Subcutaneous abdominal adipose tissue (tissue), 5 donors: Measurements from ENCODE around the gene ATP10A.

Source experiments
- H3K27ac ChIP-seq: one replicate; pipeline ENCODE4 v1.7.0; 2013; ENCODE audit warnings: low read depth, mild to moderate bottlenecking, inconsistent platforms, low read length, moderate library complexity
- H3K27me3 ChIP-seq, 5 donors: one replicate each; pipeline ENCODE4 v1.7.0; 2013; ENCODE audit warnings: low read length in 5 of 5, inconsistent platforms in 1 of 5; ENCODE audit not compliant: control insufficient read depth in 5 of 5, insufficient read depth in 4 of 5
- H3K36me3 ChIP-seq, 5 donors: one replicate each; pipeline ENCODE4 v1.7.0; 2013; ENCODE audit warnings: low read length in 5 of 5; ENCODE audit not compliant: control insufficient read depth in 5 of 5, insufficient read depth in 5 of 5
- H3K4me1 ChIP-seq, 5 donors: one replicate each; pipeline ENCODE4 v1.7.0; 2013; ENCODE audit warnings: low read length in 5 of 5, mild to moderate bottlenecking in 3 of 5, moderate library complexity in 1 of 5; ENCODE audit not compliant: control insufficient read depth in 5 of 5, insufficient read depth in 5 of 5
- H3K4me3 ChIP-seq, 5 donors: one replicate each; pipeline ENCODE4 v1.7.0; 2013; ENCODE audit warnings: low read length in 5 of 5, low read depth in 1 of 5
- H3K9ac ChIP-seq, 5 donors: one replicate each; pipeline ENCODE4 v1.7.0; 2013; ENCODE audit warnings: low read length in 5 of 5, mild to moderate bottlenecking in 4 of 5, moderate library complexity in 3 of 5
- H3K9me3 ChIP-seq, 5 donors: one replicate each; pipeline ENCODE4 v1.7.0; 2013; ENCODE audit warnings: low read length in 5 of 5; ENCODE audit not compliant: control insufficient read depth in 5 of 5
- donor health status: healthy.
- donor health status: healthy.
- donor health status: healthy.
- donor health status: healthy.
- donor health status: healthy.

ATP10A gene

GRCh38 chr15:25718169-25718536 is 145.0 kb downstream of the ATP10A start:
- Histone ChIP-seq H3K9ac (no peak overlapping the region), H3K27me3 (no peaks in the 10 kb centered on the region), H3K4me1 (peaks cover 0 to 2% (median 0%) of the 10 kb centered on the region in 5 donors), H3K9me3 (no peaks in the 10 kb centered on the region), H3K27ac (no peak overlapping the region), H3K36me3 (peaks cover 0 to 37% (median 31%) of the 10 kb centered on the region in 5 donors), H3K4me3 (no peak overlapping the region)

- no peaks in the 10 kb centered on the region for H3K27me3 ChIP-seq
These were observed 145.5 kb downstream of the ATP10A start for GRCh38 chr15:25717457-25718168.

GRCh38 chr15:25717127-25717456 is 146.0 kb downstream of the ATP10A start:
- H3K27me3 ChIP-seq: no peaks in the 10 kb centered on the region
- H3K4me1 ChIP-seq: peaks cover 0 to 2% (median 0%) of the 10 kb centered on the region in 5 donors
- no peaks in the 10 kb centered on the region for H3K9me3 ChIP-seq
- no peak overlapping the region for H3K9ac ChIP-seq
- H3K36me3 ChIP-seq: peaks cover 0 to 41% (median 33%) of the 10 kb centered on the region in 5 donors
- H3K27ac ChIP-seq: no peak overlapping the region
- H3K4me3 ChIP-seq: no peak overlapping the region

More at GRCh38 chr15:25717457-25718168, 145.5 kb downstream of the ATP10A start:
- no peak overlapping the region for H3K9ac ChIP-seq
- peaks cover 0 to 2% (median 0%) of the 10 kb centered on the region in 5 donors for H3K4me1 ChIP-seq
- no peaks in the 10 kb centered on the region for H3K9me3 ChIP-seq
- H3K4me3 ChIP-seq: no peak overlapping the region
- no peak overlapping the region for H3K27ac ChIP-seq
- H3K36me3 ChIP-seq: peaks cover 0 to 41% (median 33%) of the 10 kb centered on the region in 5 donors

- Histone ChIP-seq H3K9ac (no peak overlapping the region), H3K9me3 (no peaks in the 10 kb centered on the region), H3K4me1 (peaks cover 0 to 2% (median 0%) of the 10 kb centered on the region in 5 donors), H3K36me3 (peaks cover 0 to 38% (median 29%) of the 10 kb centered on the region in 5 donors), H3K27me3 (no peaks in the 10 kb centered on the region), H3K27ac (no peak overlapping the region), H3K4me3 (no peak overlapping the region)
These were observed 146.6 kb downstream of the ATP10A start for GRCh38 chr15:25716414-25717126.

- H3K9me3 ChIP-seq: no peaks in the 10 kb centered on the region
- peaks cover 0 to 2% (median 0%) of the 10 kb centered on the region in 5 donors for H3K4me1 ChIP-seq
- H3K9ac ChIP-seq: no peak overlapping the region
- H3K27me3 ChIP-seq: no peaks in the 10 kb centered on the region
- no peak overlapping the region for H3K27ac ChIP-seq
- H3K4me3 ChIP-seq: no peak overlapping the region
- peaks cover 0 to 30% (median 23%) of the 10 kb centered on the region in 5 donors for H3K36me3 ChIP-seq
These were observed 147.4 kb downstream of the ATP10A start for GRCh38 chr15:25715536-25716413.

- peaks cover 0 to 2% (median 0%) of the 10 kb centered on the region in 5 donors for H3K4me1 ChIP-seq
- H3K9me3 ChIP-seq: no peaks in the 10 kb centered on the region
- no peak overlapping the region for H3K27ac ChIP-seq
- no peaks in the 10 kb centered on the region for H3K27me3 ChIP-seq
- peaks cover 0 to 21% (median 16%) of the 10 kb centered on the region in 5 donors for H3K36me3 ChIP-seq
- no peak overlapping the region for H3K4me3 ChIP-seq
- H3K9ac ChIP-seq: no peak overlapping the region
These were observed 148.6 kb downstream of the ATP10A start for GRCh38 chr15:25714538-25714840.

GRCh38 chr15:25713736-25714537 is 149.2 kb downstream of the ATP10A start:
- Histone ChIP-seq H3K9ac (no peak overlapping the region), H3K4me1 (peaks cover 0 to 2% (median 0%) of the 10 kb centered on the region in 5 donors), H3K4me3 (no peak overlapping the region), H3K9me3 (no peaks in the 10 kb centered on the region), H3K27ac (no peak overlapping the region), H3K36me3 (peaks cover 0 to 20% (median 16%) of the 10 kb centered on the region in 5 donors), H3K27me3 (no peaks in the 10 kb centered on the region)

GRCh38 chr15:25712961-25713355 is 150.2 kb downstream of the ATP10A start:
- H3K27me3 ChIP-seq: no peaks in the 10 kb centered on the region

GRCh38 chr15:25712192-25712960 is 150.8 kb downstream of the ATP10A start:
- Histone ChIP-seq H3K27ac (no peak overlapping the region), H3K4me1 (no peaks in the 10 kb centered on the region), H3K27me3 (no peaks in the 10 kb centered on the region), H3K9ac (no peak overlapping the region), H3K9me3 (no peaks in the 10 kb centered on the region), H3K36me3 (peaks cover 0 to 24% (median 13%) of the 10 kb centered on the region in 5 donors), H3K4me3 (no peak overlapping the region)

More at GRCh38 chr15:25712961-25713355, 150.2 kb downstream of the ATP10A start:
- Histone ChIP-seq H3K4me1 (peaks cover 0 to 2% (median 0%) of the 10 kb centered on the region in 5 donors), H3K27ac (no peak overlapping the region), H3K9me3 (no peaks in the 10 kb centered on the region), H3K4me3 (no peak overlapping the region), H3K36me3 (peaks cover 0 to 21% (median 13%) of the 10 kb centered on the region in 5 donors), H3K9ac (no peak overlapping the region)
